ENCODE measurements around the gene UBXN7.
"Not testable (repeated sequence)": the region's sequence is repeated elsewhere in the genome, so short reads cannot be mapped to it uniquely, and the experiment has no call there.

DNA sequence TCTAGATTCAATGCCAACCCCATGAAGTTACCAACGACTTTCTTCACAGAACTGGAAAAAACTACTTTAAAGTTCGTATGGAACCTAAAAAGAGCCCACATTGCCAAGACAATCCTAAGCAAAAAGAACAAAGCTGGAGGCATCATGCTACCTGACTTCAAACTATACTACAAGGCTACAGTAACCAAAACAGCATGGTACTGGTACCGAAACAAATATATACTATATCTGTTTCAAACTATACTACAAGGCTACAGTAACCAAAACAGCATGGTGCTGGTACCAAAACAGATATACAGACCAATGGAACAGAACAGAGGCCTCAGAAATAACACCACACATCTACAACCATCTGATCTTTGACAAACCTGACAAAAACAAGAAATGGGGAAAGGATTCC is 45.4 kb downstream of the UBXN7 start:
- TF ChIP-seq POLR2A (IDR thresholded peaks at IDR 0.05), result not testable (repeated sequence)
- TF ChIP-seq, protein P1, sequence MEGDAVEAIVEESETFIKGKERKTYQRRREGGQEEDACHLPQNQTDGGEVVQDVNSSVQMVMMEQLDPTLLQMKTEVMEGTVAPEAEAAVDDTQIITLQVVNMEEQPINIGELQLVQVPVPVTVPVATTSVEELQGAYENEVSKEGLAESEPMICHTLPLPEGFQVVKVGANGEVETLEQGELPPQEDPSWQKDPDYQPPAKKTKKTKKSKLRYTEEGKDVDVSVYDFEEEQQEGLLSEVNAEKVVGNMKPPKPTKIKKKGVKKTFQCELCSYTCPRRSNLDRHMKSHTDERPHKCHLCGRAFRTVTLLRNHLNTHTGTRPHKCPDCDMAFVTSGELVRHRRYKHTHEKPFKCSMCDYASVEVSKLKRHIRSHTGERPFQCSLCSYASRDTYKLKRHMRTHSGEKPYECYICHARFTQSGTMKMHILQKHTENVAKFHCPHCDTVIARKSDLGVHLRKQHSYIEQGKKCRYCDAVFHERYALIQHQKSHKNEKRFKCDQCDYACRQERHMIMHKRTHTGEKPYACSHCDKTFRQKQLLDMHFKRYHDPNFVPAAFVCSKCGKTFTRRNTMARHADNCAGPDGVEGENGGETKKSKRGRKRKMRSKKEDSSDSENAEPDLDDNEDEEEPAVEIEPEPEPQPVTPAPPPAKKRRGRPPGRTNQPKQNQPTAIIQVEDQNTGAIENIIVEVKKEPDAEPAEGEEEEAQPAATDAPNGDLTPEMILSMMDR (IDR thresholded peaks at IDR 0.05 in 4 of 5, conservative IDR thresholded peaks at IDR 0.05 in 1 of 5), result not testable (repeated sequence)

Data from gastrocnemius medialis (tissue), 4 donors.